Posterior vena cava (tissue), 2 donors: ENCODE data around the gene ZNF385C. TPM values are rescaled to one million over a fixed set of nuclear protein-coding genes. Genes with fewer than 3 reads are reported as not detected.

Source experiments
- DNase-seq: peaks from one replicate; pipeline ENCODE4 v3.0.0-alpha.2; 2020; ENCODE audit warnings: low spot score
- intact Hi-C, 2 donors: fragments of 100-400 bp; cut with DNase I; formaldehyde crosslinking; loops; one replicate each; pipeline versions ENCODE4 v1.14.1 to v1.14.2; 2022 to 2023
- total RNA-seq, 2 donors: library from RNA; stranded (reverse); fragmentation: NEBNext Ultra II Directional; extraction: Animal tissue kit (Norgen Biotek cat#: 25700); gene quantifications; one replicate each; pipeline ENCODE4 v1.2.1, GENCODE V29; 2021
- donor health status: DM: yes; HTN: yes; CAD: no.
- donor health status: DM: yes; HTN: yes; CAD: no.

ZNF385C gene
- total RNA-seq, 2 donors from 2014 or later = 0.19 to 0.23 TPM

DNA sequence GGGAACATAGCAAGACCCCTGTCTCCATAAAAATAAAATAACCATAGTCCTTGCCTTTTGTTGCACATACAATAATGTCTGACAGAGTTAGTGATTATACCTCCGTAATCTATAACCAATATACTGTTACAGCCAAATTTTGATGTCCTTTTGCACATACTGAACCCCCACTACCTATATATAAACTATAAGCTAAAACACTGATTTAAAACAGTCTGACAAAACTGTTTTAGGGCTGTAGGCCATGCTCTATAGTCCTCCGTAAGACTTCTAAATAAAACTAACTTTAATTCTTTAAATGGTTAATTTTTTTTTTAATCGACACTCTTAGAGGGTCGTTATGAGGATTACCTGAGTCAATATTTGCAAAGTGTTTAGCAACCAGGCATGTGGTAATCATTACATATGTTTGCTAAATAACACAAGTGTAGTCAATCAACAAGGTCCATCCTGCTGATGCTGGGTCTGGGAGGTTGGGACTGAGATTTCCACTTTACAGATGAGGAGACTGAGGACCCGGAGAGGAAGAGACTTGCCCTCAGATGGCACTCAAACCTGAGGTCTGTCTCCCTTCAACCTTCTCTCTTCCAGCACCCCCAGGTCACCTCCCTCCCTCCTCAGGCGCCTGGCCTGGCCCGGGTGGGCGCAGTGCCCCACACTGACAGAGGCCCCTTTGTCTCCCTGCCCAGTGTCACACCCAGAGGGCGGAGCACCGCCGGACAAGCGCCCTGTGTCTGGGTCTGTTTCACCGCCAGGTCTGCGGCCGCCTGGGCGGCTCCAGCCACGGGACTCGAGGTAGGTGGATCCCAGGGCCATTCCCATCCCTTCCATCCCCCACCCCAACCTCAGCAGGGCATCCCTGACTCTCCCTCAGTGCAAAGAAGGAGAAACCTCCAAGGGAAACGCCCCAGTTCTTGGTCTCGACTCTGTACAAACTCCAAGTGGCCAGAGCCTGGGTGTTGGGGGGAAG lies 10.3 kb downstream of the ZNF385C start:
- intact Hi-C loops = no loop called here
- DNase-seq = no peak

DNA sequence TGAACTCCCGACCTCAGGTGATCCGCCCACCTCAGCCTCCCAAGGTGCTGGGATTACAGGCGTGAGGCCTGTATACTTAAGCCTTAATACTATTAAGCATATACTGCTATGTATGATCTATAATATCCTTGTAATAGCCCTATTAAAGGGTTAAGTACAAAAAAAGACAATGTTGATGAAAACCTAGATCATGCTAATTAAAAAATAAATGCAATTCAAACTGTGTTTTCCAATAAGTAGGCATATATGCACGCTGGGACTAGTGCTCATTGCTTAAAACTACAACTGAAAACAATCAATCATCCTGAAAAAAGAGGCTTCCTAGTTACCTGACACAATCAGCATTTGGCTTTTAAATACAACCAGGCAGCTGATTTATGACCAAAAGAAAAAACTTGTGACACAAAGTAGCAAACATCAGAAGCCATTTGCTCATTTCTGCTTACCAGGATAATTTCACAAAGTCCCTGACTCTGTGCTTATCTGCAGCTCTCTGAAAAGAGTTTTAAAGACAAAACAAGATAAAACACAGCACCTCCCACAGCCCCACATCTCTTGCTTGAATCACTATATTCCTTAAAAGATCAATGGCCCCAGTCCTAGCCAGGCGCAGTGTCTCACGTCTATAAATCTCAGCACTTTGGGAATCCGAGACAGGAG lies 11.1 kb downstream of the ZNF385C start:
- DNase-seq = no peak

DNA sequence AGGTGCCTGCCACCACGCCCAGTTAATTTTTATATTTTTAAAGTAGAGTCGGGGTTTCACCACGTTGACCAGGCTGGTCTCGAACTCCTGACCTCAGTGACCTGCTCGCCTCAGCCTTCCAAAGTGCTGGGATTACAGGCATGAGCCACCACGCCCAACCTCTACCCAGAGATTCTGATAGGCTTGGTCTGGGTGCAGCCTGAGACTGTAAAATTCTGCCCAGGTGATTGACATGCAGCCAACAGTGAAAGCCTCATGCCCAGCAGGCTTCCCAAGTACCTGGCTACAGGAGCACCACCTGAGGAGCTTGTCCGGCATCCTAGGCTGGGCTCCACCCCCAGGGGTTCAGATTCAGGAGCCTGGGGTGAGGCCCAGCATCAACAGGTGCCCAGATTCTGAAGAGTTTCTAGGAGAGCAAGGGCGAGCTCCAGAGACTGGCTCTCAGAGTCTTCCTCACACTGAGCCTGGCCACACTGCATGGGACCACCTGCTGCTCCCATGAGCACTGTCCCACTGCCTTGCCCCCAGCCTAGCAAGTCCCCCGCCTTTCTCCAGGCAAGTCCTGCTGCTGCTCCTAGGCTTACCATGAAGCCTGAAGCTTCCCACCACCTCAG lies 16.6 kb downstream of the ZNF385C start:
- intact Hi-C loops = no loop called here
- DNase-seq = no peak

More for the DNA sequence above, 11.1 kb downstream of the ZNF385C start:
- intact Hi-C loops = no loop called here

DNA sequence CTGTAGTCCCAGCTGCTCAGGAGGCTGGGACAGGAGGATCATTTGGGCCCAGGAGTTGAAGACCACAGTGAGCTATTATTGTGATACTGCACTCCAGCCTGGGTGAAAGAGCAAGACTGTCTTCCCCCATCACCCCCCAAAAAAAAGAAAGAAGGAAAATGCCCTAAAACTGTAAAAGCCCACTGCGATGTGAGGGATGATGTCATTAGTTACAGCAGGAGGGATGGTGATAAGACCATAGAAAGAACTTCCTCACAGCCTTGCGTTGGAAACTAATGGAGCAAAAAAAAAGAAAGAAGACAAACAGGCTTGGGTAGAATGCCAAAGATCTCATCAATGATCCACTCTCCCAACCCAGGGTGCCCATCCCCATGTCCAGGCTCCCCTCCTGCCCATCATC lies 18.7 kb downstream of the ZNF385C start:
- DNase-seq = no peak
- intact Hi-C loops = loop anchor here in 1 of 2 donors (2.0 kb wide), 1 partner anchor 31 kb away; no protein-coding TSS in a partner anchor

DNA sequence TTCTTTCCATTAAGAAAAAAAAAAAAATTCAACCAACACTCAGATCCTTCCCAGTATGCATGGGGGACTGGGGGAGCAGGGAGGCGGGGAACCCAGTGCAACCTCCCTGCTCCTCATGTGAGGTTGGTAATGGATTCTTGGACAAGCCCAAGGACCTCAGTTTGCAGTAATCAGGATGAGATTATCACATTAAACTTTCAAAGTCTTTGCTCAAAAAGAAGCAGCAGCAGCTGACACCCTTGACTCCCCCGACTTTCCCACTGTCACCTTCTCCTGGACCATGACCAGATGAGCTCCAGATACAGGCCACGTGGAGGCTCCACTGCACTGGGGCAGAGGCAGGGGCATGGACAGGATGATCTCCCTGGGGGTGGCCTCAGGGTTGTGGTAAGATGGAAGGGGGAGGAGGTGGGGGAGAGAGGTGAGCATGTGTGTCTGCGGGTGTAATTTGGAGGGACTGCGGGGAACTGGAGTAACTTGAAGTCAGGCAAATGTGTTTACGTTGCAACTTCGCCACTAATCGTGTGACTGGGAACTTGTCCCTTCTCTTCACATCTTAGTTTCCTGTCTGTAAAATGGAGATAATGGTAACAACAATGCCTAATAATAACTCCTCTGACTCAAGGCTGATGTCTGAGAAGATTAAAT lies 19.8 kb downstream of the ZNF385C start:
- DNase-seq = no peak
- intact Hi-C loops = loop anchor here in 1 of 2 donors (2.0 kb wide), 1 partner anchor 32 kb away; no protein-coding TSS in a partner anchor

DNA sequence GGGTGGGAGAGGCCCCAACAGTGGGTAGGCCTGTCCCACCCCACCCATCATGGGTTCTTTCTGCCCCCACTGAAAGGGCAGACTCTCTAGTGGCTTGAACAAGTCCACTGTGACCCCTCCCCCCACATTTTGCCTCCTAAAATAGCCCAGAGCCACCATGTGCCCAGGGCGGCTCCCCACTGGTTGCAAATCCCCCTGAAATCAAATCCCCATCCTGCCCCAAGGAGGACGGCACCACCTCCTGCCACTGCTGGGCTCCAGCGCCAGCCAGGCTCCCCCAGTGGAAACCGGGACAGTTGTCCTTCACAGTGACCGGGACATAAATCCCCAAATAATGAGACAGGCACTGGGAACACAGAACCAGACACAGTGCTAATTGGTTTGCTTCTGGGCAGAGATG lies 20.5 kb downstream of the ZNF385C start:
- intact Hi-C loops = loop anchor here in 1 of 2 donors (2.0 kb wide), 1 partner anchor 33 kb away; no protein-coding TSS in a partner anchor
- no peak for DNase-seq

DNA sequence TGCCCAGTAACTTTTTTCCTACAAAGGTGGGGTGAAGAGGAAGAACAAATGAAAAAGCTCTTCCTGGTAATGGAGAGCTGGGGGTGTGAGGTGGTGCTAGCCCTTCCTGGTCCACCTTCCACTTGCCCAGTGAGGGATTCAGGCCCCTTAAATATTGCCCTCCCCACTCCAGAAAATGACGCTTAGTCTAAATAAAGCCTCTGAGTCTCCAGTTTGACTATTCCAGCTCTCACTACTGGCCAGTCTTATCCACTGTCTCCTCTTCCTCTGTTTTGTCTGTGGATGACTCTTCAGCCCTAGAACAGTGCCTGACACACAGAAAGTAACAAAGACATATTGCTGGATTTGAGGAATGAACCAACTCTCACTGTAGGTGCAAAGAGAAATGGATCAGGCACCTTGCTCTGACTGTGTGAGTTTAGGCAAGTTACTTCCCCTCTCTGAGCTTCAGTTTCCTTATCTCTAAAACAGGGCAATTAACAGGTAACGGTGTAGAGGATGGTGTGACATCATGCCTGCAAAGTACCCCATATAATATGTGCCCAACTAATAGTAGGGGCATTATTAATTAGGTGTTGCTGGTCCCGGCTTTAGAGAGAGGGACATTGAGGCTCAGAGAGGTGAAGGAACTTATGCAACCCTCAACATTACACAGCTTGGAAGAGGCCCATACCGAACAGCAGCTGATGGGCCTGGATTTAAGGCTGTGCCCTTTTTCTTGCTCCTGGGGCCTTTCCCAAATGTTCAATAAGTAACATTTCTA lies 21.3 kb downstream of the ZNF385C start:
- intact Hi-C loops = no loop called here
- DNase-seq = no peak

DNA sequence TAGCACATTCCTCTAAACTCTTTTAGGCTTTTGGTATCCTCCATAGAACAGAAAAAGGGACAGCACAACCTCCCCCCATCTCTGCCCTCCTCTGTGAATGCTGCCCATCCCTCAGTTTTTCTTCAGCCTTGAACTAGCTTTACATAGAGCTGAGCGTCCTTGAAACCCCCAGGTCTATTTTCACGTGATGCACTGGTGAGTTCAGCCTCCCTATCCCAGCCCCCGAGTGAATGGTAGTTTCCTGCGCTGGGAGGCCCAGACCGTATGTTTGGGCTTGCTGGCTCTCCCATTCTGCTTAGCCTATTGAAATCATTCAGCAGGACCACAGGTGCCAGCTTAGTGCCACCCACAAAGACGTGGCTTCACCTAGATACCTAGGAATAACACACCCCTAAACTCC lies 22.5 kb downstream of the ZNF385C start:
- no peak for DNase-seq
- intact Hi-C loops = no loop called here

DNA sequence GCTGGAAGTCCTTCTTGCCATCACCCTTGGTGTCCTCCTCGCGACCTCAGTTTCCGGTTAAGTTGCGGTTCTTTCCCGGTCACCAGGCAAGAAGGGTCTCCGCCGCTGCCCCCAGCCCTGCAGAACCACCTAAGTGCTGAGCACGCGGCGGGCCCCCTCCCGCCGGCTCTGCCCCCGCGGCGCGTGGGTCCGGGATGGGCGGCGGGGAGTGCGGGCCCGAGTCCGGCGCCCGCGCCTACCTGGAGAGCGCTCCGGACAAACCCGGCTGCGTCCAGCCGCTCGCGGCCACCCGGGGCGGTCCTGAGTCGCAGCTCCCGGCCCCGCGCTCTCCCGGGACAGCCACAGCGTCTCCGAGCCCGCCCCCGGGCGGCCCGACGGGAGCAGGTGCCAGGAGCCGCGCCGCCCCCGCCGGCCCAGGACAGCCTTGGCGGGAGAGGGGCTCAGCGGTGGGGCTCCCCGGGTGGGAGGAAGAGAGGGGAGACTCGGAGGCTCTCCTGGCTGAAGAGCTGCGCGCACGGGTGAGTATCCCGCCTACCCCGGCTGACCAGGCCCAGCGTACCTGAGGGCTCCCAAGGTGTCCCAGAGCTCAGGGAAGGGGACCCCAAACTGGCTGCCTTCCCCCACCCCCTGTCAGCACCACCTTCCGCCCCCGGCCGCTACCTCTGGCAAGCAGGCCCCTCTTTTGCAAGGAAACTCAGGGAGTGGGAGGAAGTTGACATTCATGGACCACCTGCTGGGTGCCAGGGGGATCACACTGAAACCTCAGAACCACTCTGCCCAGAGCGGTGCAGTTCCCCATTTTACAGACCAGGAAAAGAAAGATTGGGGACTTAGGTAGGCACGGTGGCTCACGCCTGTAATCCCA lies 25.7 kb downstream of the ZNF385C start:
- no peak for DNase-seq
- intact Hi-C loops = loop anchor here in 1 of 2 donors (2.0 kb wide), 1 partner anchor 44 kb away; no protein-coding TSS in a partner anchor

DNA sequence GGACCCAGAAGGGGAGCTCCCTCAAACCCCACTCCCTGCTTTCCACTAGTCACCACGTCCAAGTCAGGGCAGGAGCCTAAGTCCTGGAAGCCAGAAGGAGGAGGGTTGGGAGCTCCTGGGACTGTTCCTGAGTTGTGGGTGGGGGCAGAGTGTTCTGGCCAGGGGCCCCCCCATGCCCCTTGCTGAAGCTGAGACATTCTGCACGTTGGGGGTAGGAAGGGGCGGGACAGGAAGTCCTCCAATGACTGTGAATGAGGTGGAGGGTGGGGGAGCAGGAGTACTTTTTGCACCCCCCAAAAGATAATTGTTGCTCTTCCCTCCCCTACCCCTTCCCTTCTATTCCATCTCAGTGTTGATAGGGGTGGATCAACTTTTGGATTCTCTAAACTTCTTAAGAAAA lies 26.5 kb downstream of the ZNF385C start:
- intact Hi-C loops = loop anchor here in 1 of 2 donors (2.0 kb wide), 1 partner anchor 43 kb away; no protein-coding TSS in a partner anchor

DNA sequence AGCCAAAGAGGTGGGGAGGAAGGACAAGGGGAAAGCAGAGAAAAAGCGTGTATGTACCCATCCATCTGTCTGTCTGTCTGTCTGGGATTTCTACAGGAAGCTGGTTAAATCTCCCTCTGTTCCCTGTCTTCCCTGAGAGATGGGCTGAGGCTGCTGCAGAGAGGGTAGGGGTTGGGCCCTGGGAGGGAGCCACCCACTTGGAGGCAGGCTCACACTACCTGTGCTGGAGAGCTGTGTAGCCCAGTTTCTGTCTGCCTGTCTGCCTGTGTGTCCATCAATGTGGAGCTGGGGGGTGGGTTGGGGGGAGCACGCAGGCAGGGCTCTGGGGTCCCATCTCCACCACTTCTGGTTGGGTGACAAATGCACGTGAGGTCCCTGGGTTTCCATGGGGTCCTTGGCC lies 29.3 kb downstream of the ZNF385C start:
- intact Hi-C loops = loop anchor here in 1 of 2 donors (5.0 kb wide), 1 partner anchor 843 kb away; no protein-coding TSS in a partner anchor

More for the DNA sequence above, 26.5 kb downstream of the ZNF385C start:
- no peak for DNase-seq

DNA sequence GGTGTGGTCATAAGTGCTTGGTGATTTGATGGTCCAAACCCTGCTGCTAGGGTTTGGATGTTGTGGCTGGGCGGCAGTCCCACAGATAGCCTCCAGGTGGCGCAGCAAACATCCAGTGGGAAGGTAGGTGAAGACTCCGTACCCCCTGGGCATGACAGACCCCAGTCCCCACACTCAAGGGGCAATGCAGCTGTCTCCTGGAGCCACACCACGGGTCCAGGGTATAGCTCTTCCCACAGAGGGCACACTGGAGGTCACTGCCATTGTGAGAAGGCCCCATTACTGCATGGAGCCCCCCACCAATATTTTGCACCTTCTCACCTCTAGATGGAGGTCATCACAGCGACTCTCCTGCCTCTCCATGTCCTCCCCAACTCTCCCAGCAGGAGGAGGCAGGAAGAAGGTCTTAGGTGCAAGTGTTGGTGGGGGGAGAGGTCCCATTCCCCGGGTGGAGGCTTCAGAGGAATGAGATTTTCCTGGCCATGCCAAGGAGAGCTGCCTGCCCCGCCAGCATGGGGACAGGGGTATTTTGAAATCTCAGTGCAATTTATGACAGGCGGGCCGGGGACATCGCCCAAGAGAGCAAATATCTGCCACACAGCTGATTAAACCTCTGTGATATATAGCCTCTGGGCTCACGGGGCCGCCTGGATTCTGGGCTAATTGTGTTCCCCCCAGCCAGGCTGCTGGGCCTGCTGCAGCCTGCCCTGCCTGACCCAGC lies 30.7 kb downstream of the ZNF385C start:
- DNase-seq = peak; percentile 88
- intact Hi-C loops = loop anchor here in 1 of 2 donors (5.0 kb wide), 1 partner anchor 845 kb away; no protein-coding TSS in a partner anchor

More for the DNA sequence above, 29.3 kb downstream of the ZNF385C start:
- no peak for DNase-seq

DNA sequence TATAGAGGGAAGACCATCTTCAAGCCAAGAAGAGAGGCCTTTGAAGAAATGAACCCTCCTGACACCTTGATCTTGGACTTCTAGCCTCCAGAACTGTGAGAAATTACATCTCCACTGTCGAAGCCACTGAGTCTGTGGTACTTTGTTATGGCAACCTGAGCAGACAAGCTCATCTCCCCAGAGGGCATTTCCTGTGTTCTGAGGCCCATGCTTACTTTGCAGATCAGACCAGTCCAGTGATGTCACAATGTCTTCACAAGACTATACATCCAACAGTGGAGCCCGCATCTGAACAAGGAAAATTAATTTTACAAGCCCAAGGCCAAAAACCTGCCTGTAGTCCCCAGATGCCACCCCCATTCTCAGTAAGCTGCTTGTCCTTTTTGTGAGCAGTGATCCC lies 33.1 kb downstream of the ZNF385C start:
- intact Hi-C loops = loop anchor here in 1 of 2 donors (5.0 kb wide), 1 partner anchor 847 kb away; no protein-coding TSS in a partner anchor
- DNase-seq = no peak

DNA sequence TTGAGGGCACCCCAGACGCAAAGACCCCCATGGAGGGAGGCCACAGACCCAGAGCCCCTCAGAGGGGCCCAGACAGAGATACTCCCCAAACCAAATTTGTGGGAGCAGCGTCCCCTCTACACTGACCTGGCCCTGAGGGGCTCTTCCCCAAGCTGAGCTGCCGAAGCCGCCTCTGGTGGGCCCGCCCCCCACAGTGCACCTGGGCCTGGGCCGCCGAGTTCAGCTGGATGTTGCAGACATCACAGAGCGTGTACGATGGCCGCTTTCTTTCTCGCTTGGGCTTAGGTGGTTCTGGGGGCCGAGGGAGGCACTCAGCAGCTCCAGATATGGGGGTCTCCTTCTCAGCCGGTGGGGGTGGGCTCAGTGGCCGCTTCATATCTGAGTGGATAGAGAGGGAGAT lies 35.6 kb downstream of the ZNF385C start:
- intact Hi-C loops = no loop called here
- no peak for DNase-seq

DNA sequence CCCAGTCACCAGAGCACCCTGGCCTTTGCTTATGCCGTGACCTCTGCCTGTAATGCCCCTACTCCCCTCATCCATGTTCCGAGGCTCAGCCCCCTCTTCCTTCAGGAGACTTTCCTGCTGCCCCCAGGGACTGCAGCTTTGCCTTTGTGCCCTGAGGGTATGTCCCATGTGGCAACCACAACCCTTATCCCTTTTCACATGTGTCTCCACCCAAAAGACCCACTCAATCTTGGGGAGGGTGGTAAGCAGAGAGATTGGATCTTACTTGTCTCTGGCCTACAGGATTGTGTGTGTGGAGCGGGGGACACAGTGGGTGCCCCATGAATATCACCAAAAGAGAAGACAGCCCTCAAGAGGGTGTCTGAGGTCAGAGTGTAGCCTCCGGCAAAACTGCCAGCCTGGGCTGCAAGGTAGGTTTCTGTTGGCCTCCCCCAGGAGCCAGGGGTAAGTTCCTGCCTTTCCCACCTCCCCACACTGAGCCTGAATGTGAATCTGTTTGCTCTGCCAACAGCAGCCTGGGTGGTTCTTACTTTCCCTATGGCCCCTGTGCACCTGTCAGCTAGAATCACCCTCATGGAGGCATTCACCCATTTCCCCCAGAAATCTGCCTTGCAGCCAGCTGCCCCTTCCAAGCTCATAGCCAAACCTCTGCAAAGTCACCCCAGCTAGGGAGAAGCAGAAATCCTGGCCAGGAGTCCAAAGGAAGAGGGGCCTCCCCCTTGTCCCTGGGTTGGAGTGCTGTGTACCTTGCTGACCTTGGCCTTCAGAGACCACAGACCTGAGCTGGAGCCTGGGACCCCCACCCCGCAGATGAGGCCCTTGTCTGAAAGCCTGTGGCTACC lies 36.4 kb downstream of the ZNF385C start:
- DNase-seq = no peak
- intact Hi-C loops = no loop called here

DNA sequence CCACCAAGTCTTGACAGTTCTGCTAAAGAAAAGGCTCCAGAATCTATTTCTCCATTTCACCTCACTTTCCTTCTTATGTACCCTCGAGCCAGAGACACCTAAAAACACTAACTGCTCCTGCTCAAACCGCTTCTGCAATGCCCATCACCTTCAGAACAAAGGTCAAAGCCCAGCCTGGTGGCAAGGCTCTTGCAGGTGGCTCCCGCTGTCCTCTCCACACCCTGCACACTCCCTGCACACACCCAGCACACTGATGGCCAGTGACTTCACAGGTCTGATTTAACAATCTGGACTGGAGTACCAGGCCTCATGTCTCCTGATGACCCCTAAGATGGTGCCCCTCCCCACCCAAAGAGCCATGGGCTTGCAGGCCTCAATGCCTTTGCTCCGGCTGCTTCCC lies 38.0 kb downstream of the ZNF385C start:
- intact Hi-C loops = no loop called here
- no peak for DNase-seq
